GM18861 (cell line): ENCODE data around the gene DIP2C.

Source experiments
- ATAC-seq: cut with Tn5 transposase; IDR thresholded peaks from one replicate; pipeline ENCODE4 v1.9.1; 2021; ENCODE audit not compliant: unreplicated experiment

Gene DIP2C

GRCh38 chr10:630581-631073 lies 58.8 kb downstream of the DIP2C start:
- no peak for ATAC-seq

- no peak for ATAC-seq
These were observed 60.1 kb downstream of the DIP2C start for GRCh38 chr10:629186-629998.

GRCh38 chr10:628386-629045 lies 61.0 kb downstream of the DIP2C start:
- ATAC-seq = no peak

GRCh38 chr10:627032-627992 lies 62.2 kb downstream of the DIP2C start:
- no peak for ATAC-seq

GRCh38 chr10:625751-626711 lies 63.4 kb downstream of the DIP2C start:
- ATAC-seq = no peak

GRCh38 chr10:625333-625696 lies 64.2 kb downstream of the DIP2C start:
- ATAC-seq = no peak

GRCh38 chr10:624605-625332 lies 64.7 kb downstream of the DIP2C start:
- ATAC-seq = no peak

- ATAC-seq = no peak
These were observed 65.2 kb downstream of the DIP2C start for GRCh38 chr10:624312-624604.

- ATAC-seq = no peak
These were observed 65.8 kb downstream of the DIP2C start for GRCh38 chr10:623477-624311.

- no peak for ATAC-seq
These were observed 66.5 kb downstream of the DIP2C start for GRCh38 chr10:623014-623413.

GRCh38 chr10:621981-622740 lies 67.3 kb downstream of the DIP2C start:
- no peak for ATAC-seq

- ATAC-seq = no peak
These were observed 68.0 kb downstream of the DIP2C start for GRCh38 chr10:621513-621912.

GRCh38 chr10:620971-621370 lies 68.5 kb downstream of the DIP2C start:
- ATAC-seq = no peak

- no peak for ATAC-seq
These were observed 69.1 kb downstream of the DIP2C start for GRCh38 chr10:620417-620816.

GRCh38 chr10:619710-620109 lies 69.8 kb downstream of the DIP2C start:
- ATAC-seq = no peak

- no peak for ATAC-seq
These were observed 71.1 kb downstream of the DIP2C start for GRCh38 chr10:618229-618989.

GRCh38 chr10:617471-617870 lies 72.0 kb downstream of the DIP2C start:
- no peak for ATAC-seq
